ENCODE data around the gene DNAJC4. TPM values are rescaled to one million over a fixed set of nuclear protein-coding genes. Genes with fewer than 3 reads are reported as not detected.

Gene DNAJC4
- total and polyA plus RNA-seq, 2 of the 8 experiments (the other 6 are each of a cell fraction or from before 2014, with no cell fraction given) = 14.6 to 31.0 TPM

- no peak overlapping the region for H4K8ac ChIP-seq (ENCODE audit: extremely low read depth, insufficient read depth, low read length)
- H3K27ac ChIP-seq (ENCODE audit: low read depth, low read length) = no peak overlapping the region
- no peaks in the 10 kb centered on the region for H3K9me3 ChIP-seq (ENCODE audit: insufficient read depth in 2 of 2, low read depth in 1 of 2, low read length in 1 of 2)
- no peak overlapping the region for H3K18ac ChIP-seq (ENCODE audit: extremely low read depth, low read length)
- FAIRE-seq (no peak), DNase-seq (ENCODE audit: low read depth in 1 of 2, low spot score in 2 of 2) (no peak)
- H3K4me2 ChIP-seq (ENCODE audit: insufficient read depth in 1 of 2, low read depth in 2 of 2, low read length in 2 of 2) = no peak overlapping the region
- no peak overlapping the region for H4K91ac ChIP-seq (replicated peaks; ENCODE audit: insufficient read length, low read length)
- H2AK5ac ChIP-seq (ENCODE audit: low read depth, low read length) = no peak overlapping the region
- no peak overlapping the region for H3K56ac ChIP-seq (replicated peaks; ENCODE audit: insufficient read length, low read depth, low read length)
- H2BK15ac ChIP-seq (ENCODE audit: low read length) = no peak overlapping the region
- no peaks in the 10 kb centered on the region for H3K79me1 ChIP-seq (ENCODE audit: low read depth, low read length)
- no peak overlapping the region for H3K4ac ChIP-seq (replicated peaks; ENCODE audit: insufficient read length, low read depth, low read length)
- H4K20me1 ChIP-seq (replicated peaks in 1 of 2; ENCODE audit: control insufficient read depth in 1 of 2, insufficient read depth in 2 of 2, low read length in 2 of 2) = peaks cover 5 to 19% of the 10 kb centered on the region in 2 experiments
- no peak overlapping the region for H2BK120ac ChIP-seq (replicated peaks; ENCODE audit: low read depth, low read length)
- no peak overlapping the region for H3K14ac ChIP-seq (ENCODE audit: insufficient read length)
- no peaks in the 10 kb centered on the region; the same call in 1 of the 2 replicates for H3K23me2 ChIP-seq (ENCODE audit: low read depth, low read length)
- H3K23ac ChIP-seq (ENCODE audit: insufficient read length) = no peak overlapping the region
- no peak overlapping the region for H4K5ac ChIP-seq (ENCODE audit: insufficient read length, low read depth, low read length)
- WGBS, 2 experiments (ENCODE audit: extremely low coverage in 1 of 2, insufficient coverage in 1 of 2, insufficient read length in 1 of 2, insufficient replicate concordance in 2 of 2, low coverage in 1 of 2, low lambda C conversion rate in 2 of 2, missing lambda C conversion rate in 1 of 2) = 90% methylated on average over 3 of the region's 3 CpGs; no CpG with 5 or more reads in 1 of the 2 experiments
- no peak overlapping the region for H3K4me3 ChIP-seq (ENCODE audit: extremely low read depth in 1 of 4, insufficient read depth in 2 of 4, low read depth in 3 of 4, low read length in 4 of 4)
- no peak overlapping the region for H2AFZ ChIP-seq (ENCODE audit: low read length)
- H3K4me1 ChIP-seq (replicated peaks in 1 of 4; ENCODE audit: control insufficient read depth in 3 of 4, insufficient read depth in 4 of 4, low read length in 3 of 4) = no peaks in the 10 kb centered on the region
- H2BK20ac ChIP-seq (ENCODE audit: low read length) = no peak overlapping the region
- ChIA-PET CTCF (ENCODE audit: partially characterized antibody) (interaction anchor here (0.9 to 1.3 kb wide), 2 partner anchors 11 to 103 kb away, joined by 3 read pairs; no protein-coding TSS in a partner anchor), POLR2A (ENCODE audit: partially characterized antibody) (interaction anchor here (1.0 to 18.4 kb wide), 5 partner anchors 9 to 68 kb away, joined by 3 to 253 read pairs (median 11); partner anchors contain the start of genes NUDT22, STIP1 and TRPT1)
- no peak overlapping the region for H2BK12ac ChIP-seq (ENCODE audit: low read depth, low read length)
- H3K9ac ChIP-seq (replicated peaks in 1 of 4; ENCODE audit: extremely low read depth in 1 of 4, low read depth in 3 of 4, low read length in 3 of 4) = no peak overlapping the region
- H3K27me3 ChIP-seq (replicated peaks in 1 of 4; ENCODE audit: control insufficient read depth in 3 of 4, extremely low read depth in 1 of 4, insufficient read depth in 3 of 4, low read length in 3 of 4) = no peaks in the 10 kb centered on the region; a peak in 1 of 7 replicates
- no peak overlapping the region for H2BK5ac ChIP-seq (ENCODE audit: low read depth, low read length)
- peaks cover 50 to 85% (median 71%) of the 10 kb centered on the region in 4 experiments for H3K36me3 ChIP-seq (ENCODE audit: control insufficient read depth in 2 of 4, insufficient read depth in 4 of 4, low read length in 3 of 4)
- H3K79me2 ChIP-seq (ENCODE audit: control insufficient read depth in 1 of 2, insufficient read depth in 2 of 2, low read length in 2 of 2) = no peaks in the 10 kb centered on the region; a peak in 1 of 4 replicates
- TF ChIP-seq ZNF274 (IDR thresholded peaks at IDR 0.05; ENCODE audit: borderline replicate concordance, extremely low read depth, low read length) = no peak
- no peak for TF ChIP-seq CTCF (IDR thresholded peaks at IDR 0.05; ENCODE audit: control extremely low read depth in 1 of 3, insufficient read depth in 1 of 3, low read depth in 1 of 3, low read length in 3 of 3)
- TF ChIP-seq PHF8 (conservative IDR thresholded peaks at IDR 0.05; ENCODE audit: low read depth, low read length) = no peak
- no peak for TF ChIP-seq CREB1 (IDR thresholded peaks at IDR 0.05)
- TF ChIP-seq KDM4A (IDR thresholded peaks at IDR 0.05; ENCODE audit: low read depth, low read length, severe bottlenecking) = no peak
- TF ChIP-seq CHD1 (IDR thresholded peaks at IDR 0.05; ENCODE audit: low read depth, low read length) = no peak
- no peak for TF ChIP-seq BACH1 (IDR thresholded peaks at IDR 0.05; ENCODE audit: low read length)
- no peak for TF ChIP-seq POLR2A (IDR thresholded peaks at IDR 0.05; ENCODE audit: control extremely low read depth in 1 of 2, low read depth in 2 of 2, low read length in 2 of 2)
- TF ChIP-seq E2F6 (IDR thresholded peaks at IDR 0.05) = no peak
- no peak for TF ChIP-seq CBX5 (IDR thresholded peaks at IDR 0.05; ENCODE audit: low read depth, low read length)
- TF ChIP-seq YY1 (IDR thresholded peaks at IDR 0.05; ENCODE audit: low read depth, low read length) = no peak
- no peak for TF ChIP-seq TBP (IDR thresholded peaks at IDR 0.05; ENCODE audit: low read depth, low read length)
Observed at GRCh38 chr11:64201543-64201942, 28.8 kb upstream of the DNAJC4 start.

All from H1 (cell line).